Measurements from ENCODE around the gene NFYC. TPM values are rescaled to one million over a fixed set of nuclear protein-coding genes. Genes with fewer than 3 reads are reported as not detected.

Gene NFYC
- total and polyA plus RNA-seq, 2 experiments from 2014 or later = 36.2 to 42.7 TPM

DNA sequence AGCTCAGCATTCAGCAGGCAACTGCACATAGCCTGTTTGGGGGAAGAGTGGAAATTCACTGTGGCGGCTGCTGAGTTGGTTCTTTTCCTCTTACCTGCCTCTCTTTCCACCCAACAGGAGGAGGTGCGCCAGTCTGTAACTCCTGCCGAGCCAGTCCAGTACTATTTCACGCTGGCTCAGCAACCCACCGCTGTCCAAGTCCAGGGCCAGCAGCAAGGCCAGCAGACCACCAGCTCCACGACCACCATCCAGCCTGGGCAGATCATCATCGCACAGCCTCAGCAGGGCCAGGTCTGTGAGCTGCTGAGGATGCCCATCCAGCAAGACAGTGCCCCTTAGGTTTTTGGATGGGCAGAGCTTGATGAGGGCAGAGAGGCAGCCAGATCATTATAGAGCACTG lies 66.5 kb downstream of the NFYC start:
- TF ChIP-seq ZNF462 (CRISPR knock-in tag; IDR thresholded peaks at IDR 0.05) (no peak), EZH2phosphoT487 (IDR thresholded peaks at IDR 0.05; ENCODE audit: unreplicated experiment) (no peak), ZNF114 (CRISPR knock-in tag; IDR thresholded peaks at IDR 0.05) (no peak), JUNB (IDR thresholded peaks at IDR 0.05; ENCODE audit: unreplicated experiment) (no peak), EZH2 (IDR thresholded peaks at IDR 0.05; ENCODE audit: low read depth, unreplicated experiment) (no peak), CREB1 (CRISPR knock-in tag; IDR thresholded peaks at IDR 0.05; ENCODE audit: low read depth) (no peak), CTCF (conservative IDR thresholded peaks at IDR 0.05; ENCODE audit: low read depth in 2 of 2) (no peak), STAT1 (IDR thresholded peaks at IDR 0.05; ENCODE audit: unreplicated experiment) (no peak), REST (IDR thresholded peaks at IDR 0.05; ENCODE audit: unreplicated experiment) (no peak), NANOG (IDR thresholded peaks at IDR 0.05; ENCODE audit: borderline replicate concordance) (no peak), ZNF331 (CRISPR knock-in tag; IDR thresholded peaks at IDR 0.05; ENCODE audit: low read depth) (no peak), POLR2AphosphoS5 (IDR thresholded peaks at IDR 0.05; ENCODE audit: low read depth) (no peak)
- TF ChIP-seq, protein P1, sequence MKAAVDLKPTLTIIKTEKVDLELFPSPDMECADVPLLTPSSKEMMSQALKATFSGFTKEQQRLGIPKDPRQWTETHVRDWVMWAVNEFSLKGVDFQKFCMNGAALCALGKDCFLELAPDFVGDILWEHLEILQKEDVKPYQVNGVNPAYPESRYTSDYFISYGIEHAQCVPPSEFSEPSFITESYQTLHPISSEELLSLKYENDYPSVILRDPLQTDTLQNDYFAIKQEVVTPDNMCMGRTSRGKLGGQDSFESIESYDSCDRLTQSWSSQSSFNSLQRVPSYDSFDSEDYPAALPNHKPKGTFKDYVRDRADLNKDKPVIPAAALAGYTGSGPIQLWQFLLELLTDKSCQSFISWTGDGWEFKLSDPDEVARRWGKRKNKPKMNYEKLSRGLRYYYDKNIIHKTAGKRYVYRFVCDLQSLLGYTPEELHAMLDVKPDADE (IDR thresholded peaks at IDR 0.05) = no peak
- H3K4me2 ChIP-seq = no peak overlapping the region
- Mint-ChIP-seq H3K27me3 (ENCODE audit: insufficient read depth, low read depth, poor library complexity) (peaks cover 2% of the 10 kb centered on the region), H3K4me1 (no peaks in the 10 kb centered on the region), H3K36me3 (ENCODE audit: low read depth) (peaks cover 81% of the 10 kb centered on the region), H3K9me3 (no peaks in the 10 kb centered on the region), H3K4me3 (no peak overlapping the region), H3K27ac (no peak overlapping the region)
- H3K4me3 ChIP-seq = no peak overlapping the region
- H3K27ac ChIP-seq (ENCODE audit: low read depth) = no peak overlapping the region
- no peaks in the 10 kb centered on the region for H3K9me2 ChIP-seq (ENCODE audit: insufficient read depth)
- H3K36me3 ChIP-seq (ENCODE audit: insufficient read depth) = peaks cover 57% of the 10 kb centered on the region
- H3K27me3 ChIP-seq (ENCODE audit: insufficient read depth) = no peaks in the 10 kb centered on the region
- H3F3A ChIP-seq (replicated peaks; ENCODE audit: low read depth) = no peaks in the 10 kb centered on the region
- H3K4me1 ChIP-seq (ENCODE audit: insufficient read depth) = no peaks in the 10 kb centered on the region
- DNase-seq (ENCODE audit: low spot score) = no peak
- H2AFZ ChIP-seq = no peak overlapping the region
- no peaks in the 10 kb centered on the region for H3K79me2 ChIP-seq (replicated peaks; ENCODE audit: insufficient read depth)
- peaks cover 19% of the 10 kb centered on the region for H4K20me1 ChIP-seq (replicated peaks; ENCODE audit: insufficient read depth)
- no peak for ATAC-seq

Measured in GM23338 (cell line).